ENCODE measurements around the gene OR6B2.

DNA sequence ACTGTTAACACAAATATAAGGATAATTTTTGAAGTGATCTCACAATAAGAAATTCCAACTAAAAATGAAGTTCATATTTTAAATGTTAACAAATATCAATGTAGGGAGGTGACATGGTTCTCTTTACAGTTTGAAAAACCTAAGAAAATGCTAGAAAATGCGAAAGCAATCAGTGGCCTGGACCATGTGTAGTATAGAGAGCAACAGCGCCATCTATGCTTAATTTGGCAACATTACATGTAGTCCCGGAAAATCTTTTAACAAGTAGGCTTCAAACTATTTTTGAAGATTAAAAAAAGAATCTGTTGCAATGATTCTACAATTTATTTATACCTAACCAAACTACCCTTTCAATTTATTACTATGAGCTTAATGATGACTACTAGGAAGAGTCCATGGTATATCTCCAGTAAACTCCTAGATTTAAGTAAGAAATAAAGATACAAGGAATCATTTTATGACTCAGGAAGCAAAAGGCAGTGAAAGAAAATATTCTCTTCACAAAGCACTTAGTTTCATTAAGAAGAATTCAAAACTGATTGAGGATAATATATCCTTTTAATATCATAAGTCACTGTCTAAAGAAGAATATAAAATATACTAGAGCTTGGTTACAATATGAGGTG, 38.4 kb downstream of the OR6B2 start:
- TF ChIP-seq, protein P1, sequence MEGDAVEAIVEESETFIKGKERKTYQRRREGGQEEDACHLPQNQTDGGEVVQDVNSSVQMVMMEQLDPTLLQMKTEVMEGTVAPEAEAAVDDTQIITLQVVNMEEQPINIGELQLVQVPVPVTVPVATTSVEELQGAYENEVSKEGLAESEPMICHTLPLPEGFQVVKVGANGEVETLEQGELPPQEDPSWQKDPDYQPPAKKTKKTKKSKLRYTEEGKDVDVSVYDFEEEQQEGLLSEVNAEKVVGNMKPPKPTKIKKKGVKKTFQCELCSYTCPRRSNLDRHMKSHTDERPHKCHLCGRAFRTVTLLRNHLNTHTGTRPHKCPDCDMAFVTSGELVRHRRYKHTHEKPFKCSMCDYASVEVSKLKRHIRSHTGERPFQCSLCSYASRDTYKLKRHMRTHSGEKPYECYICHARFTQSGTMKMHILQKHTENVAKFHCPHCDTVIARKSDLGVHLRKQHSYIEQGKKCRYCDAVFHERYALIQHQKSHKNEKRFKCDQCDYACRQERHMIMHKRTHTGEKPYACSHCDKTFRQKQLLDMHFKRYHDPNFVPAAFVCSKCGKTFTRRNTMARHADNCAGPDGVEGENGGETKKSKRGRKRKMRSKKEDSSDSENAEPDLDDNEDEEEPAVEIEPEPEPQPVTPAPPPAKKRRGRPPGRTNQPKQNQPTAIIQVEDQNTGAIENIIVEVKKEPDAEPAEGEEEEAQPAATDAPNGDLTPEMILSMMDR (conservative IDR thresholded peaks at IDR 0.05; ENCODE audit: low read length): peak; percentile 98
- no peak for TF ChIP-seq EZH2phosphoT487 (IDR thresholded peaks at IDR 0.05; ENCODE audit: borderline replicate concordance, low read depth, low read length)

Measured in OCI-LY7 (cell line).